Keratinocyte (primary cell): ENCODE measurements around the gene CD276. TPM values are rescaled to one million over a fixed set of nuclear protein-coding genes. Genes with fewer than 3 reads are reported as not detected.

Source experiments
- DNase-seq: peaks from one replicate; pipeline ENCODE4 v3.0.0-alpha.2; 2011; ENCODE audit warnings: low read depth, missing footprints, low spot score
- FAIRE-seq: peaks from 2 replicates; lab custom pipeline; 2011; peaks lifted over from hg19 to GRCh38; lab: Jason Lieb, UNC
- H2AFZ ChIP-seq: 2 replicates; pipeline ENCODE4 v1.6.0; 2012; ENCODE audit warnings: low read length, control low read depth, inconsistent platforms; ENCODE audit not compliant: control insufficient read depth
- H3K27ac ChIP-seq: 2 replicates; pipeline ENCODE4 v1.5.1; 2011; ENCODE audit warnings: low read length; ENCODE audit not compliant: control insufficient read depth, insufficient read depth
- H3K27me3 ChIP-seq: 3 replicates; pipeline ENCODE4 v1.6.0; 2011; ENCODE audit warnings: low read length; ENCODE audit not compliant: control insufficient read depth, insufficient read depth; ENCODE audit errors: extremely low read depth
- H3K36me3 ChIP-seq, 2 experiments: 2 replicates in 1 of 2; 3 replicates in 1 of 2; pipeline ENCODE4 v1.5.1; 2011; ENCODE audit warnings: low read length in 2 of 2, mild to moderate bottlenecking in 1 of 2; ENCODE audit not compliant: control insufficient read depth in 2 of 2, insufficient read depth in 2 of 2; ENCODE audit errors: extremely low read depth in 1 of 2
- H3K4me1 ChIP-seq: 3 replicates; pipeline ENCODE4 v1.5.1; 2011; ENCODE audit warnings: low read length; ENCODE audit not compliant: control insufficient read depth, insufficient read depth; ENCODE audit errors: extremely low read depth
- H3K4me2 ChIP-seq: 3 replicates; pipeline ENCODE4 v1.6.0; 2011; ENCODE audit warnings: low read depth, low read length; ENCODE audit not compliant: control insufficient read depth, insufficient read depth; ENCODE audit errors: extremely low read depth
- H3K4me3 ChIP-seq, 3 experiments: fragments of 200-600 bp in 1 of 3; sonication (generic) in 1 of 3; 2 replicates in 2 of 3; 3 replicates in 1 of 3; pipeline ENCODE4 v1.5.1; 2011 to 2016; ENCODE audit warnings: low read length in 3 of 3, mild to moderate bottlenecking in 3 of 3, control low read depth in 2 of 3, inconsistent platforms in 1 of 3, low read depth in 1 of 3, mixed read lengths in 1 of 3, mixed run types in 1 of 3, moderate library complexity in 1 of 3; ENCODE audit not compliant: control insufficient read depth in 2 of 3, insufficient read depth in 2 of 3; ENCODE audit errors: extremely low read depth in 1 of 3
- H3K79me2 ChIP-seq: 2 replicates; pipeline ENCODE4 v1.6.0; 2012; ENCODE audit warnings: low read length; ENCODE audit not compliant: control insufficient read depth, insufficient read depth
- H3K9ac ChIP-seq: 3 replicates; pipeline ENCODE4 v1.6.0; 2011; ENCODE audit warnings: low read length; ENCODE audit not compliant: control insufficient read depth, insufficient read depth; ENCODE audit errors: extremely low read depth
- H3K9me1 ChIP-seq: 3 replicates; pipeline ENCODE4 v1.6.0; 2011; ENCODE audit warnings: low read length; ENCODE audit not compliant: control insufficient read depth, insufficient read depth; ENCODE audit errors: extremely low read depth
- H3K9me3 ChIP-seq: 2 replicates; pipeline ENCODE4 v1.5.1; 2012; ENCODE audit warnings: low read depth, low read length; ENCODE audit not compliant: control insufficient read depth
- H4K20me1 ChIP-seq: 3 replicates; pipeline ENCODE4 v1.6.0; 2011; ENCODE audit warnings: low read length; ENCODE audit not compliant: control insufficient read depth, insufficient read depth; ENCODE audit errors: extremely low read depth
- EZH2 ChIP-seq: IDR thresholded peaks from one replicate; pipeline ENCODE4 v1.6.1; 2012; ENCODE audit warnings: inconsistent platforms, mild to moderate bottlenecking, low read length, moderate library complexity
- dilution Hi-C: fragments of 300-500 bp; cut with MboI; formaldehyde crosslinking; loops from one replicate; pipeline ENCODE4 v1.7.0; 2020; ENCODE audit warnings: low sequenced_read_pairs; ENCODE audit not compliant: extremely low pct_ligation_motif_present
- polyA plus RNA-seq, 5 experiments: library from polyadenylated mRNA; depleted of rRNA in 3 of 5; stranded (reverse) in 3 of 5; stranded (forward) in 1 of 5; unstranded in 1 of 5; fragments of >200 nt; gene quantifications; 1 replicate in 1 of 5; 2 replicates in 3 of 5; 3 replicates in 1 of 5; pipeline versions ENCODE4 v1.2.1 to v1.2.3, GENCODE V29; 2011 to 2012; ENCODE audit warnings: missing spikeins in 2 of 5, low read depth in 1 of 5, low replicate concordance in 1 of 5
- TF ChIP-seq, protein P1 (sequence below), 3 experiments: IDR thresholded peaks in 1 of 3; conservative IDR thresholded peaks in 1 of 3; optimal IDR thresholded peaks in 1 of 3; 2 replicates in 2 of 3; 3 replicates in 1 of 3; pipeline versions ENCODE3 to v1.5.1; 2011; ENCODE audit warnings: low read length in 3 of 3, mild to moderate bottlenecking in 3 of 3, moderate library complexity in 2 of 3, control low read depth in 1 of 3, inconsistent platforms in 1 of 3; ENCODE audit not compliant: insufficient read depth in 2 of 3; ENCODE audit errors: extremely low read depth in 1 of 3

CD276 gene
- polyA plus RNA-seq, 1 donor (not counting 4 experiments of a cell fraction or from before 2014, with no cell fraction given) = 62.9 TPM

DNA sequence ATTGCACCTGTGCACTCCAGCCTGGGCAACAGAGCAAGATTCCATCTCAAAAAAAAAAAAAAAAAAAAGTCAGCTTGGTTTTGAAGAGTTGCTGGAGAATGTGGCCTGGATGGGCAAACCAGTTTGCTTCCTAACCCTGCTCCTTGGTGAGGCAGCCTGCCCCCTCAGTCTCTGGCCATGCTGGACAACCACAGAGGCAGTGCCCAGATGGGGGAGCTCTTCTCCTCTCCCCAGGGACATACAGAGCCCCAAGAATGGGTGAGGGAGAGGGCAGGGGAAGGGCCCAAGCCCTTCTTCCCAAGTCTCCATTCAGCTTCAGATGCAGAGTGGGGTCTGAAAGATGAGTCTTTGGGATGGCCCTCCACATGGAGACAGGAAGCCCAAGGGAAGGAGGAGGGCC, 27.9 kb downstream of the CD276 start:
- no peaks in the 10 kb centered on the region for H3K27me3 ChIP-seq
- no peak overlapping the region for H3K4me3 ChIP-seq
- FAIRE-seq (no peak), DNase-seq (no peak)
- no peaks in the 10 kb centered on the region for H3K9me3 ChIP-seq
- no peak overlapping the region for H3K9ac ChIP-seq
- no peak overlapping the region for H3K27ac ChIP-seq
- no peak for TF ChIP-seq EZH2
- TF ChIP-seq, protein P1, sequence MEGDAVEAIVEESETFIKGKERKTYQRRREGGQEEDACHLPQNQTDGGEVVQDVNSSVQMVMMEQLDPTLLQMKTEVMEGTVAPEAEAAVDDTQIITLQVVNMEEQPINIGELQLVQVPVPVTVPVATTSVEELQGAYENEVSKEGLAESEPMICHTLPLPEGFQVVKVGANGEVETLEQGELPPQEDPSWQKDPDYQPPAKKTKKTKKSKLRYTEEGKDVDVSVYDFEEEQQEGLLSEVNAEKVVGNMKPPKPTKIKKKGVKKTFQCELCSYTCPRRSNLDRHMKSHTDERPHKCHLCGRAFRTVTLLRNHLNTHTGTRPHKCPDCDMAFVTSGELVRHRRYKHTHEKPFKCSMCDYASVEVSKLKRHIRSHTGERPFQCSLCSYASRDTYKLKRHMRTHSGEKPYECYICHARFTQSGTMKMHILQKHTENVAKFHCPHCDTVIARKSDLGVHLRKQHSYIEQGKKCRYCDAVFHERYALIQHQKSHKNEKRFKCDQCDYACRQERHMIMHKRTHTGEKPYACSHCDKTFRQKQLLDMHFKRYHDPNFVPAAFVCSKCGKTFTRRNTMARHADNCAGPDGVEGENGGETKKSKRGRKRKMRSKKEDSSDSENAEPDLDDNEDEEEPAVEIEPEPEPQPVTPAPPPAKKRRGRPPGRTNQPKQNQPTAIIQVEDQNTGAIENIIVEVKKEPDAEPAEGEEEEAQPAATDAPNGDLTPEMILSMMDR (optimal IDR thresholded peaks at IDR 0.05 in 1 of 3, IDR thresholded peaks at IDR 0.05 in 1 of 3, conservative IDR thresholded peaks at IDR 0.05 in 1 of 3; ENCODE audit: extremely low read depth in 1 of 3, insufficient read depth in 2 of 3, low read length in 3 of 3) = peak in 2 of 3 experiments; percentile 16 to 33
- no peaks in the 10 kb centered on the region for H3K4me1 ChIP-seq
- H3K4me2 ChIP-seq = no peak overlapping the region
- dilution Hi-C loops = no loop called here
- H3K79me2 ChIP-seq = peaks cover 3% of the 10 kb centered on the region
- H3K9me1 ChIP-seq = no peaks in the 10 kb centered on the region
- H3K36me3 ChIP-seq = peaks cover 48 to 54% of the 10 kb centered on the region in 2 experiments
- no peak overlapping the region for H2AFZ ChIP-seq
- H4K20me1 ChIP-seq = peaks cover 3% of the 10 kb centered on the region

- Histone ChIP-seq H3K4me2 (no peak overlapping the region), H2AFZ (no peak overlapping the region), H3K9me1 (no peaks in the 10 kb centered on the region), H3K27me3 (peaks cover 3% of the 10 kb centered on the region), H3K9me3 (no peaks in the 10 kb centered on the region), H3K4me1 (no peaks in the 10 kb centered on the region), H3K4me3 (no peak overlapping the region), H4K20me1 (peaks cover 3% of the 10 kb centered on the region), H3K36me3 (peaks cover 25 to 32% of the 10 kb centered on the region in 2 experiments), H3K27ac (no peak overlapping the region), H3K9ac (no peak overlapping the region), H3K79me2 (no peaks in the 10 kb centered on the region)
- dilution Hi-C loops = no loop called here
- TF ChIP-seq EZH2 = no peak
- TF ChIP-seq, protein P1 (optimal IDR thresholded peaks at IDR 0.05 in 1 of 3, IDR thresholded peaks at IDR 0.05 in 1 of 3, conservative IDR thresholded peaks at IDR 0.05 in 1 of 3; ENCODE audit: extremely low read depth in 1 of 3, insufficient read depth in 2 of 3, low read length in 3 of 3) = no peak
- DNase-seq (no peak), FAIRE-seq (no peak)
Observed at GRCh38 chr15:73714695-73715301, 30.6 kb downstream of the CD276 start.
